HG03103 (cell line): ENCODE measurements around the gene MIER2.
"Not testable (repeated sequence)": the region's sequence is repeated elsewhere in the genome, so short reads cannot be mapped to it uniquely, and the experiment has no call there.

Experiments used
- ATAC-seq: cut with Tn5 transposase; IDR thresholded peaks from one replicate; pipeline ENCODE4 v1.9.1; 2021; ENCODE audit warnings: low read depth; ENCODE audit not compliant: unreplicated experiment

MIER2 gene

DNA sequence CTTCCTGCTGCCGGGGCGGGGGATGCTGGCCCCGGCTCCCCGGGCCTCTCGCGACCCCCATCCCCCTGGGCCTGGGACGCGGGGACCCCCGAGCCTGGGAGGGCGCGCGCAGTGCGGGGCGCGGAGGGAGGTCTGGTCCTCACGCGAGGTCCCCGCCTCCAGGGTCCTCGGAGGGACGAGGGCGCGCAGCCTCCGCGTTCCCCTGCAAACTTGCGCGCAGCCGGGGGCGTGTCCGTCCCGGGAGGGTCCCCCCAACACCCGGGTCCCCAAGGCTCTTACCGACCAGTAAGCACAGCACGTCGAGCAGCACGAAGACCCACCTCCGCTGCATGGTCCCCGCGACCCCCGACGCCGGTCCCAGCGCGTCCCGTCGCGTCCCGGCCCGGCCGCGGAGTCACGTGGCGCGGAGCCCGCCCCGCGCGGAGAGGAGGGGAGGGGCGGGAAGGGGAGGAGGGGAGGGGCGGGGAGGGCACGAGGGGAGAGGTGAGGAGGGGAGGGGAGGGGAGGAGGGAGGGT lies 53.5 kb downstream of the MIER2 start, which contains the start of gene PLPP2:
PLPP2 (minus strand) TSS at position 398 of the 516 bp plus-strand sequence; CDS start at position 331, 67 bp downstream.
- ATAC-seq = no peak

DNA sequence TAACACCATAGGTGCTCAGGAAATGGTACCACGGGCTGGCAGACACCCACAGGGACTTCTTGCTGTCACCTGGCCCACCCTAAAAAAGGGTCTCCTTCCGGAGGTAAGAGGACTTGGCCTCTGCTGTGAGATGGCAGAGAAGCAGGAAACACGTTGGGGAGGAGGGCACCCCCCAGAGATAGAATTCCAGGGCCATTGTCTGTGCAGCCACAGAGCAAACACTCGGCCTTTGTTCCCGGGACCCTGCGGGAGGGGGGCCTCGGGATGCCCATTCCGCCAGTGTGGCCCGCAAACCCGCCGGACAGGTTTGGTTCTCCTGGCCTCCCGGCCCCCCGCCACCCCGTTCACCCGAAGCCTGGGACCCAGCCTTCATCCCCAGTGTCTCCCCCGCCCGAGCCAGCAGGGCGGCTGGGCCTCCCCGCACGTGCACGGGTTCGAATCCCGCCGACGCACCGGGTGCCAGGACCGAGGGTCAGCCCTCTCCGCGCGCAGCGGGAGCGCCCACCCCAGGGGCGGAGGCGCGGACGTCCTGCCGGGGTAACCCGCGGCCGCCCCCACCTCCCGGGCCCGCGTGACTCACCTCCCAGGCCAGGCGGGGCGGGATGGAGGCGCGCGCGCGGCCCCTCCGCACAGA lies 54.1 kb downstream of the MIER2 start:
- ATAC-seq = no peak

GRCh38 chr19:289651-290371 lies 54.8 kb downstream of the MIER2 start:
- ATAC-seq = no peak

DNA sequence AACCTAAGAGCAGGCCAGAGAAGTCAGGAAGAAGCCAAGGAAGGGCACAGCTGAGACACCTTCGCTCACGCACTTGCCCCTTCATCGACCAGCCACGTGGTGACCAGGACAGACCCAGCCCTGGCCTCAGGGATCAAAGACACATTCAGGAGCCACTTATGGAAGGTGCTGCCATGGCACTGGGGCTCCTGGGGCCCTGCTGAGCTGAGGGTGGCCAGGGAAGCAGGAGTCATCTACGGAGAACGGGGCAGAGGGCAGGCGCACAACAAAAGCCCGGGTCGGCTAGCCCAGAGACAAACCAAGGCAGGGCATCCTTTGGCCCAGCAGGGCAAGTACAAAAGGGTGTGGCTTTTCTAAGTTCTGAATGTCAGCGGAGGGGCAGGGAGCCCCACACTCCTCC lies 55.7 kb downstream of the MIER2 start:
- ATAC-seq = no peak

GRCh38 chr19:287381-287871 lies 57.2 kb downstream of the MIER2 start:
- no peak for ATAC-seq

DNA sequence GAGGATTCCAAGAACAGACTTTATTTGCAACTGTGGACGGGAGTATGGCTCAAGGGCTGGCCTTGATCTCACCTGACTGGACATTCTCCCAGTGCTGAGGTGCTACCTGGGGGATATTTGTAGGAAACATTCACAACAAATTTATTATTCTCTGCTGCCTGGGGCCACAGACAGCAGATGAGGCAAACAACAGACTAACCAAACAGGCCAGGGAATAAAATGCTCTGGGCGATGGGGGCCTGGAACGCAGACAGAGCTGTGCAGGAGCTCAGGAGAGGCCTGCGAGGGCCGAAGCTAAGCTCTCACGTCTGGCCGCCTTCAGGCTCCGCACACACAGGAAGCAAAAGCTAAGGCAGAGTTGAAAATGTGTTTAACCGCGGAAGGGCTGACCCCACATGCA lies 61.2 kb downstream of the MIER2 start:
- no peak for ATAC-seq

DNA sequence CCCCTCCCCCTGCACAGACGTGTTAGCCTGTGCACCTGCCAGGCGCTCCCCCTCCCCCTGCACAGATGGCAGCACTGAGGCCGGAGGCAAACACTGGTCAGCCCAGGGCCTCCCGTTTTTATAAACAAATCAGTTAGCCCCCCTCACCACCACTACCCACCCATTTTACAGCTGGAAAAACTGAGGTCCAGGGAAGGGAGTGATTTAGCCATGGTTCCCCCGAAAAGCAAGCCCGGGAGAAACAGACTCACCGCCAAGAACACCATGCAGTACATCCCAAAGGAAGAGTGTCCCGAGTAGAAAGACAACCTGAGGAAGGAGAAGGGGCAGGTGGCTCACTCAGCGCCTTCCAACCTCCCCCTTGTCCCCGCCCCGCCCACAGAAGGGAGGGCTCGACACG lies 62.1 kb downstream of the MIER2 start:
- no peak for ATAC-seq

DNA sequence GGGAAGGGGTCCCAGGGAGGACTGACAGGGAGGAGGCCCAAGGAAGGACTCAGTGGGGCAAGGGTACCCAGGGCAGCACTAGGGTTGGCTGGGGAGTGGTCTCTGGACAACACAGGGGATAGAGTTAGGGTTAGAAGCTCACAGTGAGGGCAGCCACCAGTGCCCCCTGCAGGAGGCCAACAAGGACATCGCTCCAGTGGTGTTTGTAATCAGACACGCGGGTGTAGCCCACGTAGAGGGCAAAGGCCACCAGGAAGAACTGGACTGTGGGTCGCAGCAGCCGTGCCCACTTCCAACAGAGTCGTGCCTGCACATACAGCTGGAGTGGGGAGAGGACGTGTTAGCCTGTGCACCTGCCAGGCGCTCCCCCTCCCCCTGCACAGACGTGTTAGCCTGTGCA lies 62.6 kb downstream of the MIER2 start:
- no peak for ATAC-seq

- no peak for ATAC-seq
Observed at GRCh38 chr19:281156-281853, 63.3 kb downstream of the MIER2 start.

- no peak for ATAC-seq
Observed at GRCh38 chr19:280541-281009, 64.0 kb downstream of the MIER2 start.

DNA sequence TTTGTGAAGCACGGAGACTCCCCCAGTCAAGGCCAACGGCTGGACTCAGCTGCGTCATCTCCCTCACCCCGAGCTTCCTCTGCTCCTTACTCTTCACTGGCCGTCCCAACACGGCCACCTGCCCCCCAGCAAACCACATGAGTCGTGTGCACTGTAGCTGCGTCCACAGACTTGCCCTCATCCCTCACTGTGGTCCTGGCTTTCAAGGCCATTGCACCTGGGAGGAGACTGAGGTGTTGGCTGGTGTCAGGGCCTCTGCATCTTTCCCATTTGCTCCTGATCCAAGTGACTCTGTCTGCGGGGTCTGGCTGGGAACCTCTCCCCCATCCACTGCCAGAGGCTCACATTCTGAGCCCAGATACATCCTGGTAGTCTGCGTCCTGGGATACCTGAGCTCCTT lies 64.9 kb downstream of the MIER2 start:
- ATAC-seq = no peak

DNA sequence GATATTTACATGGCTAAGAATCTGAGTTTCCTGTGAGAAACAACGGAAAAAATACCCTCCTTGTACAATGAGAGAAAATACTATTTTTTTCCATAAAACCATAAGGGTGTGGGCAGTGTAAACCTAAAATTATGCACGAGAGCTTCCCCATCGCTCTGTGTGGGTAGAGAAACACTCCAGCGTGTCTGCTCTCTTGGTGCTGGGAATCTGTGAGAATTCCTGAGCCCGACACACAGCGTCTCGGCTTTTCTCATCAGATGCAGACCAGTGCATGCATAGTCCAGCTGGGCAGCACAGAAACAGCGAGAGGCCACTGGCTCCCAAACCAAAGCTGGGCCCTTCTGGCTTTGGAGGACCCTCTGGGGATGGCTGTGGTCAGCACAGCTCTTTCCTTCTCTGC lies 65.4 kb downstream of the MIER2 start:
- no peak for ATAC-seq

- ATAC-seq = no peak
Observed at GRCh38 chr19:277581-278165, 66.9 kb downstream of the MIER2 start.

DNA sequence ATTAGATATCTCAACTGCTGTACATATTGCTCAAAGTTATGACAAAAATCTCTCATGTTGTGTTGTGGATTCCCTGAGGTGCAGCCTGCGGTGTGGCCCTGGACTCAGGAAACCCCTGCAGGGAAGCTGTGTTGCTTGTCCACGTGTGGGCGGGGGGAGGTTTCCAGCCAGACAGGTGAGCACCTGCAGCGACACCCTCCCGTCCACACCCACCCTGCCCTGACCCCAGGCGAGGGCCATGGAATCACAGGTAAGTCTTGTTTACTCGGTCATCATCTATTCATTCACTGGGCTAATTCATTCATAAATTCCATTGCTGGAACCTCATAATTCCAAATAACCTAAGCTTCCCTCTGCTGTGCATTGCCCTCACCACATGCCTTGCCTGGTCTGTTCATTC lies 67.5 kb downstream of the MIER2 start:
- no peak for ATAC-seq

DNA sequence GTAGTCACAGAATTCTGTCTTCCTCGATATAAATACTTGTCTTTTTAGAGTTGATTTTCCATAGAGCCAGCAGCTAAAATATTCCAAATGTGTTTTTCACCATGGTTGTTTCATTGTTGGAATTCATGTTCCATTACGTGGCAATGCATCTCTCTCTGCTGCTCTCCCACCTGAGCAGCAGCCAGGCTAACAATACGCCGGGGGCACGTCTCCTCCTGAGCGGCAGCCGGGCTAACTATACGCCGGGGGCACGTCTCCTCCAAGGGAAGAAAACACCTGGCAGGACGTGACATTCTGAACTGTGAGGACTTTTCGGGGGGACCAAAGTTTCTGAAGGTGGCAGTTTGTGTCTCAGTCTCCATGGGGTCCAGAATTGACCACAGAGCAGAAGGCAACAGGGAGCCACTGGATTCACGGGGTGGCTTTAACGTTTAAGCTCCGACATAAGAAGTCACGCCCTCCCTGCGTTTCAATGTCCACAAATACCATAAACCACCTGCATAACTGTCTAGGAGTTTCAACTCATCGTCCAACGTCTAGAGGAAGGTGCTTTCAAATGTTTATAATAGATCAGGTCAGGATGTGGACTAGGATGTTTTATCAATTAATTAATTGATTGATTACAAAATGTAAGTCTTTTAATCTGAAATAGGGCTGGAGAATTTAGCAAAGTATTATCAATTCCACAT lies 68.5 kb downstream of the MIER2 start:
- no peak for ATAC-seq

DNA sequence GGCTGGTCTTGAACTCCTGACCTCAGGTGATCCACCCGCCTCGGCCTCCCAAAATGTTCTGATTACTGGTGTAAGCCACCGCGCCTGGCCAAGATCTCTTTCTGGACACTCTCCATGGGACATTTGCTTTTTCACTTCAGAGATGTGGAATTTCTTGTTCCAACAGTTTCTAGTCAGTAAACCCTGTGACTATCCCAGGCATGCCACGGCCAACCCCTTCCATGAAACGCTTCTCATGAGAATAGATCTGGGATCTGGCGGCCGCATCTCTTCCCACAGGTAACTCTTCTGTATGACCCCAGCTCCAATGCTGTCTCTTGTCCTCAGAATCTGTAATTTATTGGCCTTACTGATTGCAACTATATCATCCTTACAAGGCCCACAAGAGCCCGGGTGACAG lies 69.6 kb downstream of the MIER2 start:
- ATAC-seq = no peak

DNA sequence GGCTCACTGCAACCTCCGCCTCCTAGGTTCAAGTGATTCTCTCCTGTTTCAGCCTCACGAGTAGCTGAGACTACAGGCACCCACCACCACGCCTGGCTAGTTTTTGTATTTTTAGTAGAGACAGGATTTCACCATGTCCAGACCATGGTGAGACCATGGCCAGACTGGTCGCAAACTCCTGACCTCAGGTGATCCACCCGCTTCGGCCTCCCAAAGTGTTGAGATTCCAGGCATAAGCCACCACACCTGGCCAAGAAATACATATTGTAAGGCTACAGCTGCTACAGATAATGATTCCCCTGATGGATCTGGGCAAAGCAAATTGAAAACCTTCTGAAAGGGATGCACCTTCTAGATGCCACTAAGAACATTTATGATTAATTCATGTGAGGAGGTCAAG lies 71.2 kb downstream of the MIER2 start:
- no peak for ATAC-seq

- no peak for ATAC-seq
Observed at GRCh38 chr19:271856-272255, 72.7 kb downstream of the MIER2 start.

GRCh38 chr19:270766-271318 lies 73.8 kb downstream of the MIER2 start:
- ATAC-seq = not testable (repeated sequence)

DNA sequence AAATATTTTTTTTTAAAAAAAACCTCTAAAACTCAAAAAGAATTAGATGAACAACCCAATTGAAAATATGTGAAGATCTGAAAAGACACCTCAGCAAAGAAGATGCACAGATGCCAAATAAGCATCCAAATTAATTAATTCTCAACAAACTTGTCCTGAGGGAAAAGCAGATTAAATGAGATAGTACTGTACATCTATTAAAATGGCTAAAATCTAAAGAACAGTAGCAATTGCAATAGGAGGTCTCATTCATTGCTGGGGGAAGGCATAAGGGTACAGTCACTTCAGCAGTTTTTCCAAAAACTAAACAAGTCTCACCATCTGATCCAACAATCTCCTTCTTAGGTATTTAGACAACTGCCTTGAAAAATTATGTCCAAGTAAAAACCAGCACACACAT lies 75.4 kb downstream of the MIER2 start:
- ATAC-seq = no peak
